Measurements from ENCODE around the gene ZPBP.

DNA sequence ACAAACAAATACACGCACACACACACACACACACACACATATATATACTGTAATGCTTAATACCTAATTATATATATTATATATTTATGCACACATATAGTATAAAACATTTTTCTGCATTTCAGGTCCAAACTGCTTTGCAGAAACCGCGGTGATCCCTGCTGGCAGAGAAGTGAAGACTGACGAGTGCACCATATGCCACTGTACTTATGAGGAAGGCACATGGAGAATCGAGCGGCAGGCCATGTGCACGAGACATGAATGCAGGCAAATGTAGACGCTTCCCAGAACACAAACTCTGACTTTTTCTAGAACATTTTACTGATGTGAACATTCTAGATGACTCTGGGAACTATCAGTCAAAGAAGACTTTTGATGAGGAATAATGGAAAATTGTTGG lies 181.1 kb downstream of the ZPBP start:
- no peak for TF ChIP-seq MYC (IDR thresholded peaks at IDR 0.05; ENCODE audit: low read depth, low read length)
- TF ChIP-seq, protein P1, sequence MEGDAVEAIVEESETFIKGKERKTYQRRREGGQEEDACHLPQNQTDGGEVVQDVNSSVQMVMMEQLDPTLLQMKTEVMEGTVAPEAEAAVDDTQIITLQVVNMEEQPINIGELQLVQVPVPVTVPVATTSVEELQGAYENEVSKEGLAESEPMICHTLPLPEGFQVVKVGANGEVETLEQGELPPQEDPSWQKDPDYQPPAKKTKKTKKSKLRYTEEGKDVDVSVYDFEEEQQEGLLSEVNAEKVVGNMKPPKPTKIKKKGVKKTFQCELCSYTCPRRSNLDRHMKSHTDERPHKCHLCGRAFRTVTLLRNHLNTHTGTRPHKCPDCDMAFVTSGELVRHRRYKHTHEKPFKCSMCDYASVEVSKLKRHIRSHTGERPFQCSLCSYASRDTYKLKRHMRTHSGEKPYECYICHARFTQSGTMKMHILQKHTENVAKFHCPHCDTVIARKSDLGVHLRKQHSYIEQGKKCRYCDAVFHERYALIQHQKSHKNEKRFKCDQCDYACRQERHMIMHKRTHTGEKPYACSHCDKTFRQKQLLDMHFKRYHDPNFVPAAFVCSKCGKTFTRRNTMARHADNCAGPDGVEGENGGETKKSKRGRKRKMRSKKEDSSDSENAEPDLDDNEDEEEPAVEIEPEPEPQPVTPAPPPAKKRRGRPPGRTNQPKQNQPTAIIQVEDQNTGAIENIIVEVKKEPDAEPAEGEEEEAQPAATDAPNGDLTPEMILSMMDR (IDR thresholded peaks at IDR 0.05; ENCODE audit: low read depth, low read length): no peak

Data from NB4 (cell line).